Measurements from ENCODE around the gene ITGAX. TPM values are rescaled to one million over a fixed set of nuclear protein-coding genes. Genes with fewer than 3 reads are reported as not detected.
"Not testable (repeated sequence)": the region's sequence is repeated elsewhere in the genome, so short reads cannot be mapped to it uniquely, and the experiment has no call there.

The ITGAX gene
- total and polyA plus RNA-seq, 7 donors = 0.60 to 7.6 (median 1.8) TPM

DNA sequence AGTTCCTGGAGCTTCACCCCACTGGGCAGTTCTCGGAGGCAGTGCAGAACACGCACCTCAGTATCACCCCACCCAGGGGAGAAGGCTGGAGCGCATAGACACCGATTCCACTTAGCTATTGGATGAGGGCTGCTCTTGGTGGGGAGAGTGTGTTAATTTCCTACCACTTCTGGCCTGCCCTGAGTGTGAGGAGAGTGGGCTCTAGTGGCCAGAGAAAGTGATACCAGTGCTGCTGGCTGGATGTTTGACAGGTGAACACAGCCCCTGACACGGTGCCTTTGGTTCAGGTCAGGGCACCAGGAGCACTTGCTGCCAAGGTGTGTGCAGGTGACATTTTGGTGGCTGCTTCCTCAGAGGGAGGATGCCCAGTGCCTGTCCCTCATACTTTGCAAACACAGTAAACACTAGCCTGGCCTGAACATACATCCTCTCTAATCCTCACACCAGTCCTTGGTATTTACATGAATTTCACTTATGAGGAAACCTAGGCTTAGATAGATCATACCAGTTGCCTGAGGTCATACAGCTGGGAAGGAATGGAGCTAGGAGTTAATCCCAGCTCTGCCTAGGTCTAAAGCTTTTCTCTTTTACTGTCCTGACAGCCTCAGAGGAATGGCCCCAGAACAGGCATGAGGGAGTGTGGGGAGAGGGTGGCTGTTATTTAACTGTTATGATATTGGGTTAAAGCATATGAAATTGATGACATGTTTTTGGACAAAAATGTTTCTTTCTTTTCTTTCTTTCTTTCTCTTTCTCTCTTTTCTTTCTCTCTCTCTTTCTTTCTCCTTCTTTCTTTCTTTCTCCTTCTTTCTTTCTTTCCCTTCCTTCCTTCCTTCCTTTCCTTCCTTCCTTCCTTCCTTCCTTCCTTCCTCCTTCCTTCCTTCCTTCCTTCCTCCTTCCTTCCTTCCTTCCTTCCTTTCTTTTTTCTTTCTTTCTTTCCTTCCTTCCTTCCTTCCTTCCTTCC is 21.0 kb upstream of the ITGAX start:
- peak; percentile 53 for DNase-seq
- TF ChIP-seq POLR2A (IDR thresholded peaks at IDR 0.05) = no peak
- TF ChIP-seq POLR2AphosphoS5 (IDR thresholded peaks at IDR 0.05) = no peak
- no peak for TF ChIP-seq EP300 (IDR thresholded peaks at IDR 0.05)
- TF ChIP-seq, protein P1, sequence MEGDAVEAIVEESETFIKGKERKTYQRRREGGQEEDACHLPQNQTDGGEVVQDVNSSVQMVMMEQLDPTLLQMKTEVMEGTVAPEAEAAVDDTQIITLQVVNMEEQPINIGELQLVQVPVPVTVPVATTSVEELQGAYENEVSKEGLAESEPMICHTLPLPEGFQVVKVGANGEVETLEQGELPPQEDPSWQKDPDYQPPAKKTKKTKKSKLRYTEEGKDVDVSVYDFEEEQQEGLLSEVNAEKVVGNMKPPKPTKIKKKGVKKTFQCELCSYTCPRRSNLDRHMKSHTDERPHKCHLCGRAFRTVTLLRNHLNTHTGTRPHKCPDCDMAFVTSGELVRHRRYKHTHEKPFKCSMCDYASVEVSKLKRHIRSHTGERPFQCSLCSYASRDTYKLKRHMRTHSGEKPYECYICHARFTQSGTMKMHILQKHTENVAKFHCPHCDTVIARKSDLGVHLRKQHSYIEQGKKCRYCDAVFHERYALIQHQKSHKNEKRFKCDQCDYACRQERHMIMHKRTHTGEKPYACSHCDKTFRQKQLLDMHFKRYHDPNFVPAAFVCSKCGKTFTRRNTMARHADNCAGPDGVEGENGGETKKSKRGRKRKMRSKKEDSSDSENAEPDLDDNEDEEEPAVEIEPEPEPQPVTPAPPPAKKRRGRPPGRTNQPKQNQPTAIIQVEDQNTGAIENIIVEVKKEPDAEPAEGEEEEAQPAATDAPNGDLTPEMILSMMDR (IDR thresholded peaks at IDR 0.05) = no peak
- Histone ChIP-seq H3K36me3 (no peaks in the 10 kb centered on the region), H3K9me3 (no peaks in the 10 kb centered on the region), H3K4me3 (no peak overlapping the region), H3K27me3 (peaks cover 7 to 86% (median 40%) of the 10 kb centered on the region in 3 donors), H3K4me1 (peaks cover 0 to 6% (median 2%) of the 10 kb centered on the region in 4 donors), H3K27ac (no peak overlapping the region)
- intact Hi-C loops (cut with DNase I) = no loop called here
- WGBS, 2 donors = 6 to 19% methylated on average over 5 of the region's 5 CpGs

DNA sequence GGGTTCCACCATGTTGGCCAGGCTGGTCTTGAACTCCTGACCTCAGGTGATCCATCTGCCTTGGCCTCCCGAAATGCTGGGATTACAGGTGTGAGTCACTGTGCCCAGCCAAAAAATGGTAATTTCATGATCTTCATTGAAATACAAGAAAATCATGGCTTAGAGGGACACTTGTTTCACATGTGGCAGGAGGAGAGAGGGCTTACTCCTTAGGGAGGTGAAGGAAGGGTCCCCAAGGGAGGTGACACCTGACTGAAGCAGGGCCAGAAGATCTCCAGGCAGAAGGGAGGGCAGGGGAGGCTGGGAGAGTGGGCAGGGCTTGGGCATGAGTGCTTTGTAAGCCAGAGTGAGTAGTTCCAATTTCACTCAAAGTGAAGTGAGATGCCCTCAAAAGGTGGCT is 20.0 kb upstream of the ITGAX start:
- Histone ChIP-seq H3K4me1 (peaks cover 0 to 6% (median 2%) of the 10 kb centered on the region in 4 donors), H3K36me3 (no peaks in the 10 kb centered on the region), H3K4me3 (no peak overlapping the region), H3K27me3 (peaks cover 7 to 77% (median 30%) of the 10 kb centered on the region in 3 donors), H3K9me3 (no peaks in the 10 kb centered on the region), H3K27ac (no peak overlapping the region)
- 77 to 80% methylated on average over 1 of the region's 1 CpG for WGBS, 2 donors
- intact Hi-C loops (cut with DNase I) = no loop called here
- TF ChIP-seq, protein P1 (IDR thresholded peaks at IDR 0.05) = no peak
- no peak for TF ChIP-seq POLR2A (IDR thresholded peaks at IDR 0.05)
- TF ChIP-seq EP300 (IDR thresholded peaks at IDR 0.05) = no peak
- DNase-seq = peak; percentile 11

DNA sequence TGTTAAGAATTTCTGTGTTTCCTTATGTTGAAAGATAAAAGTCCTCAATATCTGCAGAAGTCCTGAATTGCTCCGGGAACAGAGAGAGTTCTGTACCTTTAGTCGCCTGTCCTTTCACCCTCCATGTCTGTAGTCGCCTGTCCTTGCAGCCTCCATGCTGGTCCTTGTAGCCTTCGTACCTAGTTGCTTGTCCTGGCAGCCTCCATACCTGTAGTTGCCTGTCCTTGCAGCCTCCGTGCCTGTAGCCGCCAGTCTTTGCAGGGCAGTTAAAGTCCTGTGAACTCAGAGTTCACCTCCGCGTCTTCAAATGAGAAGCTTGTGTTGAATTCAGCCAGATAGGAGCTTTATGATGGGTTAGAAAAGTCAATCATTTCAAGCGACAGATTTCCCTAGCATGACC is 19.5 kb upstream of the ITGAX start:
- DNase-seq = peak; percentile 28
- no peak for TF ChIP-seq POLR2A (IDR thresholded peaks at IDR 0.05)
- no peak for TF ChIP-seq EP300 (IDR thresholded peaks at IDR 0.05)
- TF ChIP-seq POLR2AphosphoS5 (IDR thresholded peaks at IDR 0.05) = no peak
- TF ChIP-seq, protein P1 (IDR thresholded peaks at IDR 0.05) = no peak
- H3K27ac ChIP-seq = no peak overlapping the region
- no peaks in the 10 kb centered on the region for H3K36me3 ChIP-seq
- H3K27me3 ChIP-seq = peaks cover 7 to 72% (median 25%) of the 10 kb centered on the region in 3 donors
- WGBS, 2 donors = 49 to 81% methylated on average over 9 of the region's 9 CpGs
- H3K9me3 ChIP-seq = no peaks in the 10 kb centered on the region
- intact Hi-C loops (cut with DNase I) = no loop called here
- H3K4me3 ChIP-seq = no peak overlapping the region
- peaks cover 0 to 6% (median 2%) of the 10 kb centered on the region in 4 donors for H3K4me1 ChIP-seq

DNA sequence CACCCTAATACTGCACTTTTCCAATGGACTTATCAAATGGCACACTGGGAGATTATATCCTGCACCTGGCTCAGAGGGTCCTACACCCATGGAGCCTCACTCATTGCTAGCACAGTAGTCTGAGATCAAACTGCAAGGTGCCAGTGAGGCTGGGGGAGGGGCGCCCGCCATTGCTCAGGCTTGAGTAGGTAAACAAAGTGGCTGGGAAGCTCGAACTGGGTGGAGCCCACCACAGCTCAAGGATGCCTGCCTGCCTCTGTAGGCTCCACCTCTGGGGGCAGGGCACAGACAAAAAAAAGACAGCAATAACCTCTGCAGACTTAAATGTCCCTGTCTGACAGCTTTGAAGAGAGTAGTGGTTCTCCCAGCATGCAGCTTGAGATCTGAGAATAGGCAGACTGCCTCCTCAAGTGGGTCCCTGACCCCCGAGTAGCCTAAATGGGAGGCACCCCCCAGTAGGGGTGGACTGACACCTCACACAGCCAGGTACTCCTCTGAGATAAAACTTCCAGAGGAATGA is 16.8 kb upstream of the ITGAX start:
- H3K4me3 ChIP-seq; H3K4me1 ChIP-seq; H3K36me3 ChIP-seq; intact Hi-C loops (cut with DNase I); H3K27ac ChIP-seq; H3K9me3 ChIP-seq: not testable (repeated sequence)
- peak; percentile 38 for DNase-seq
- H3K27me3 ChIP-seq = peaks cover 0 to 44% (median 7%) of the 10 kb centered on the region in 3 donors
- 34 to 53% methylated on average over 4 of the region's 4 CpGs for WGBS, 2 donors

DNA sequence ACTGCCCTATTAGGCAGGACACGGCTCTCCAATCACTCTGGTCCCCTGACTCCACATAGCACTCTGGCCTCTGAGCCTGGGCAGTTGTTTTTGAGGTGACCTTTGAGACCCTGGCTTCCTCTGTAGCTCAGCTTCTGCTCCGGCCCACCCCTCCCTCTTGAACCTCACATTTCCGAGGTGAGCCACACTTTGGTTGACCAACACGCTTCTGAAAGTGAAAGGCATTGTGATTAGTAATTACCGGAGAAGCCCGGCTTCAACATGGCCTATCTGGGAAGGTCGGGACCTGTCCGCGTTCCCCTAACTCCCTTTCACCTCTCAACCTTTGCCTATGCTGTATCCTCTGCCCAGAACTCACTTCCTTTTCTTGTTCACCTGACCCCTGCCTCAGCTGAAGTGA is 10.3 kb upstream of the ITGAX start:
- 65 to 69% methylated on average over 9 of the region's 9 CpGs for WGBS, 2 donors
- intact Hi-C loops (cut with DNase I) = no loop called here

More for the DNA sequence above, 10.3 kb upstream of the ITGAX start:
- Histone ChIP-seq H3K4me3 (no peak overlapping the region), H3K27me3 (no peaks in the 10 kb centered on the region), H3K27ac (no peak overlapping the region), H3K9me3 (no peaks in the 10 kb centered on the region), H3K36me3 (no peaks in the 10 kb centered on the region), H3K4me1 (no peaks in the 10 kb centered on the region)
- DNase-seq = no peak
- TF ChIP-seq, protein P1 (IDR thresholded peaks at IDR 0.05) = no peak
- TF ChIP-seq POLR2AphosphoS5 (IDR thresholded peaks at IDR 0.05) (no peak), EP300 (IDR thresholded peaks at IDR 0.05) (no peak), POLR2A (IDR thresholded peaks at IDR 0.05) (no peak)

All from sigmoid colon (tissue), 7 donors.